GM12873 (cell line): Measurements from ENCODE around the gene SEC24A.
A peak's percentile ranks its signal among the peaks of the same experiment; 100 is the strongest.

Source experiments
- CTCF ChIP-seq: IDR thresholded peaks from 2 replicates; pipeline ENCODE4 v1.5.1; 2012; ENCODE audit warnings: low read depth, mild to moderate bottlenecking, moderate library complexity, low read length, control low read depth; ENCODE audit not compliant: insufficient read depth; ENCODE audit errors: missing control alignments

Gene SEC24A

GRCh38 chr5:134724872-134725271, 76.3 kb downstream of the SEC24A start:
- no peak for TF ChIP-seq CTCF

GRCh38 chr5:134732819-134733218, 84.2 kb downstream of the SEC24A start:
- no peak for TF ChIP-seq CTCF

DNA sequence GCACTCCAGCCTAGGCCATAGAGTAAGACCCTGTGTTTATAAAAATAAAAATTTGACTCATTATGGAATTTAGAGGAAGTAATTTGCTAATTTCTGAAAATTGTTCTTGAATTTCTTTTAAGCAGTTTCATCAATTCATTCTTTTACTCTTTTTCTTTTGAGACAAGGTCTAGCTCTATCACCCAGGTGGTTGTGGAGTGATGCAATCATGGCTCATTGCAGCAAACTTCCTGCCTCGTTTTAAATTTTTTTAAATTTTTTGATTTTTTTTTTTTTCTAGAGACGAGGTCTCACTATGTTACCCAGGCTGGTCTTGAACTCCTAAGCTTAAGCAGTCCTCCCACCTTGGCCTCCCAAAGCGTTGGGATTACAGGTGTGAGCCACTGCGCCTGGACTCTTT, 86.7 kb downstream of the SEC24A start:
- TF ChIP-seq CTCF: no peak

DNA sequence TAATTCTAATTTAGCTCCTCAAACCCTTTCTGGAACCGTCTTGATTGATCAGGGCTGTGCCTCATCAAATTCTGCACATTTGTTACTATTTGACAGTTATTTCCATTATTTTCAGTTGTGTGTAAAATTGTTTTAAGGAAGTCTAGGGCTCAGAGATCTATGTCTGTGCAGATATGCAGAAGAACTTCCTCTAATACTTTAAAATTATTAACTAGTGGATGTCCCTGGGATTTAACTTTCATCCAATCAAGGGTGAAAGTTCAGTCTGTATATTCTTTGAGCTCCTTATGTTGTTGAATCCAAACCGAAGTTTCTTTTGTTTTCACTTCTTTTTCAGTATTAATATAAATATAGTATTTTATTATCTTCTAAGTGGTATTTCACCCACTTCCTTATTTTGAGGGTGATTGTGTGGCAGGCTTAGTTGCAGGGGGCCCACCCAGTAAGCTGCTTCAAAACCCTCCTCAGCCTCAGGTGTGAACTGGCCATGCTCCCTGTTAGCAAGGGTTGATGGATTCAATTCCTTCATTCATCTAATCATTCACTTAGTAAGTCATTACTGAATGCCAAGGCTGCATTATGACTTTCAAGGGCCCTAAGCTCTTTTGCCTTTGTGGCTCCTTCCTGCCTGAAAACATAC, 87.7 kb downstream of the SEC24A start:
- no peak for TF ChIP-seq CTCF

DNA sequence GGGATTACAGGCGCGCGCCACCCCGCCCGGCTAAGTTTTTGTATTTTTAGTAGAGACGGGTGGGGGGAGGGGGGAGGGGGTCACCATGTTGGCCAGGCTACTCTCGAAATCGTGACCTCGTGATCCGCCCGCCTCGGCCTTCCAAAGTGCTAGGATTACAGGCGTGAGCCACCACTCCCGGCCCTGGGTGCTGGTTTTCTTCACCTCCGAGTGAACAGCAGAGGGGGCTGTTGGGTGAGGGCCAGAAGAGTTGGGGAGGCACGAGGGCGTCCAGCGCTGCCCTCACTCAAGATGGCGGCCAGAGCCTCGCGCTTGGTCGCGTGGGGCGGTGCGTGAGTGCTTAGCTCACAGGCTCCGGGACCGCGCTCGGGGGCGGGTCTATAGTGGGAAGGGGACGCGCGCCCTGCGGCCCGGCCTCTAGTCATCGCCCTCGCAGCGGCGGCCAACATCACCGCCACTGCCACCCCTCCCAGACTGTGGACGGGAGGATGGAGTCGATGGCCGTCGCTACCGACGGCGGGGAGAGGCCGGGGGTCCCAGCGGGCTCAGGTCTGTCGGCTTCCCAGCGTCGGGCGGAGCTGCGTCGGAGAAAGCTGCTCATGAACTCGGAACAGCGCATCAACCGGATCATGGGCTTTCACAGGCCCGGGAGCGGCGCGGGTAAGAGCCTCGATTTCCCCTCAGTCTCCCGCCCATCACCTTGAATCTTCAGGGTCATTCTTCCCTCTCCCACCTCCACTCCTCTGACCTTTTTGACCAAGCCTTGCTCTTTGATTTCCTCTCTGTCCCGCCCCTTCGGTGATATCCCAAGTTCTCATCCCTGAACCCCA, 89.8 kb downstream of the SEC24A start, which contains the start of gene CAMLG:
Gene CAMLG (plus strand): TSS at position 416 of the 830 bp plus-strand sequence. CDS start 73 bp downstream, at position 489.
- TF ChIP-seq CTCF: peak; percentile 75

GRCh38 chr5:134738963-134739661, 90.5 kb downstream of the SEC24A start:
- peak; percentile 34 for TF ChIP-seq CTCF

GRCh38 chr5:134741052-134741451, 92.5 kb downstream of the SEC24A start:
- TF ChIP-seq CTCF: no peak
